T-helper 1 cell treated with Interleukin-12 subunit alpha and Interleukin-12 subunit beta and Interleukin-4 antibody, amounts not matched to agents 30 ng/mL and 1 ng/mL, for 36 hours (primary cell): ENCODE data around the gene SEZ6L. TPM values are rescaled to one million over a fixed set of nuclear protein-coding genes. Genes with fewer than 3 reads are reported as not detected.

Source experiments
- intact Hi-C: fragments of 100-400 bp; cut with micrococcal nuclease; formaldehyde crosslinking; loops from one replicate; pipeline ENCODE4 v1.15.1; 2024
- total RNA-seq: library from RNA; stranded (reverse); gene quantifications from 2 replicates; pipeline ENCODE4 v1.2.3, GENCODE V29; 2022

Gene SEZ6L
- total RNA-seq, 1 donor from 2014 or later, result not detected

GRCh38 chr22:26291940-26292666 is 122.8 kb downstream of the SEZ6L start:
- intact Hi-C loops, result loop anchor here (10.0 kb wide), 3 partner anchors 193 to 727 kb away; partner anchors contain the start of genes GRK3, HPS4 and SRRD

GRCh38 chr22:26292667-26292995 is 123.4 kb downstream of the SEZ6L start:
- intact Hi-C loops, result loop anchor here (10.0 kb wide), 3 partner anchors 192 to 728 kb away; partner anchors contain the start of genes GRK3, HPS4 and SRRD

DNA sequence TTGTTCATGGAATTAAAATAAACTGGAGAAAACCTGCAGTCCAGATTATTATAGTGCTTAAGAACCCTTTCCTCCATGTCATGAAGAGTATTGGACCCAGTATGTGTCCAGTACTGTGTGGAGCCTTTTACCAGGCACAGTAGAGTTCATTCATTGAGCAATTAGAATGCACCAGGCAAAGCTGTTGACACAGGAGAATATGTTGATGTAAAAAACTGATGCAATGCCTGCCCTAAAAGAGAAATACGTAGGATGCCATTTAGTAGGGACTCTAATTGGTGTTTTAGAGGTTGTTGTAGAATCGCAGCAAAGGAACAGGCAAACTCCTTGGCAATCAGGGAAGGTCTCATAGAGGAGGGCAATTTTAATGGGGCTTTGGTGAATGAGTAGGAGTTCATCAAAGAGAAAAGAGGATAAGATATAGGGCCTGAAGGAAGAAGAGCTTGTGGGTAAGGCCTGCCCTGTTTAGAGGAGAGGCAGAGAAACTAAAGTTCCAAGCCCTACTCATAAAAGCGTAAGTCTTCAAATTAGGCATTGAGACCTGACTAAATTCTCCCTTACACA is 126.4 kb downstream of the SEZ6L start:
- intact Hi-C loops, result loop anchor here (2.0 to 10.0 kb wide), 6 partner anchors 133 to 891 kb away; partner anchors contain the start of genes ASPHD2, GRK3, HPS4 and SRRD

DNA sequence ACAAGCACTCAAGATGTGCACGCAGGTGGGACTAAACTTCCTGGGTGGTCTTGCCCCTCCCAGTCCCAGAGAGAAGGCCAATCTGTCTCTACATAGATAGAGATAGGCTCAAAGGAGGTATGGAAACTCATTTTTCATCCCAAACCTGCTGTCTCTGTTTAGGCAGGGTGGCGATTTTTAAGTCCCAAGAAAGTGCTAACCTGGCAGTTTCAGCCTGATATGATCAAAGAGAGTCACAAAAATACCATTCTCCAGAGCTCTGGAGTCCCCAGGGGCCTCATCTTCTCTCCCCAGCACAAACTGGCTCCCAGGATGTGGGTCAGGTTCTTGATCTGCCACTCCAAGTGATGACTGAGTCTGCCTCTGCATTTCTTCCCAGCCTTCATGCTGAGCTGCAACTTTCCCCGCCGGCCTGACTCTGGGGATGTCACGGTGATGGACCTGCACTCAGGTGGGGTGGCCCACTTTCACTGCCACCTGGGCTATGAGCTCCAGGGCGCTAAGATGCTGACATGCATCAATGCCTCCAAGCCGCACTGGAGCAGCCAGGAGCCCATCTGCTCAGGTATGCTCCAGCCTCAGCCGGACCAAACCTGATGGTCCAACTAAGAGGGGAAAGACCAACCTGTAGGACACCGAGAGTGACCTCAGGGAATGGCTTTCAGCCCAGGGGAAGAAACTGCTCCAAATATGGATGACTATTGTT is 129.5 kb downstream of the SEZ6L start:
- intact Hi-C loops, result loop anchor here (10.0 kb wide), 3 partner anchors 186 to 734 kb away; partner anchors contain the start of genes GRK3, HPS4 and SRRD

DNA sequence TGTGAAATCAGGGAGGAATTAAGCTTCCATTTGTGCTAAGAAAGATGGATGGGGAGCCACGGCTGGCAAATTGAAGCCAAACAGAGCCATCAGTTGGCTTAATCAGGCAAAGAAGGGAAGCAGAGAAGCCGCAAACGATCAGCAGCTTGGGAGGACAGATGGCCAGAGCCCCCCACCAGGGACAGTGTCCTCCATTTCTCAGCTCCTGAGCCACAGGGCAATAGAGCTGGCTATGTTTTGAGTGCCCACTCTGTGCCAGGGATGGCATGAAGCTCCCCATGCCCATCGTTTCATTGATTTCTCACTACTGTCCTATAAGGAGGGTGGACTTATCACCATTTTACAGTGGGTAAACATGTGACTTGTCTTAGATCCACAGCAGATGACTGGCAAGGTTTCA is 133.5 kb downstream of the SEZ6L start:
- intact Hi-C loops, result no loop called here

DNA sequence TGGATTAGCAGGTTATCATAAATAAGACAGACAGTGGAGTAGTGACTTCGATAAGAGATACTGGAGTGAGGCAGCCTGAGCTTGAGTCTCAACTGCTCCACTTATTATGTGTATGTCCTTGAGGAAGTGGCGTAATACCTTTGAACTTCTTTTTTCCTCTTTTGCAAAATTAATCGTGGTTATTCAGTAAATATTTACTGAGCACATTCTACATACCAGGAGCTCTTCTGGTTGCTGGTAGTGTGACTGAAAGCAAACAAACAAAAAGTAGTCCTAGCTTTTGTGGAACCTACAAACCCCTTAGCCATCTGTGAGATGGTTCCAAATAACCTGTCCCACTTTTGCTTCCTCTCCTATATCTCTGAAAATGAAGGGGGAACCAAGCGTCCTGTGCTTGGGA is 134.2 kb downstream of the SEZ6L start:
- intact Hi-C loops, result no loop called here

GRCh38 chr22:26304730-26305129 is 135.5 kb downstream of the SEZ6L start:
- intact Hi-C loops, result no loop called here

DNA sequence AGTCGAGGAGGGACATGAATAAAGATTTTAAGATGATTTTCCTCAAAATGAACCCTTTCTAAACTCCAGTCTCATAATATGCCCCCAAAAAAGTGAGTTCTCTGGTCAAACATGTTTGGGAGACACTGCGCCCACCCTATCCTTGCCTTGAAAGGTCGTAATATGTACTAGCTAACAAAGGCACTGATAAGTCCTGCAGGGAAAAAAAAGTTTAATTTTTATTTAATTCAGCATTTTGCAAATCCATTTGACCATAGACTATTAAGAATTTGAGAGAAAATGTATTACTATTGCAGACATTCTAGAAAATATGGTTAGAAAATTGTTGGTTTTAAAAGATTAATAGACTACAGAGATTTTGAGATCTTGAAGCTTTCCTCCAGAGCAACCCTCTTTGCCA is 139.2 kb downstream of the SEZ6L start:
- intact Hi-C loops, result no loop called here

DNA sequence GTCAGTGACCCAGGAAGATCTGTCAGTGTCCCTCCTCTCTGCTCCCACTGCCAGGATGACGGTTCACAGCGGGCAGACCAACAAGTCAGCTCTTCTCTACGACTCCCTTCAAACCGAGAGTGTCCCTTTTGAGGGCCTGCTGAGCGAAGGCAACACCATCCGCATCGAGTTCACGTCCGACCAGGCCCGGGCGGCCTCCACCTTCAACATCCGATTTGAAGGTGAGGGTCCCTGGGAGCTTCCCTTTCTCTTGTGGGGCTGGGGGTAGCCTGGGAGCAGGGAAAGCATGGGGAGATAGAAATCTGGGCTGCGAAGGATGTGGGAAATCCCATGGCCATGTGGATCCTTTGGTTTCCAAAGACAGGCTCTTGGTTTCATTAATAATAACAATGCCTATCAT is 141.4 kb downstream of the SEZ6L start:
- intact Hi-C loops, result no loop called here

DNA sequence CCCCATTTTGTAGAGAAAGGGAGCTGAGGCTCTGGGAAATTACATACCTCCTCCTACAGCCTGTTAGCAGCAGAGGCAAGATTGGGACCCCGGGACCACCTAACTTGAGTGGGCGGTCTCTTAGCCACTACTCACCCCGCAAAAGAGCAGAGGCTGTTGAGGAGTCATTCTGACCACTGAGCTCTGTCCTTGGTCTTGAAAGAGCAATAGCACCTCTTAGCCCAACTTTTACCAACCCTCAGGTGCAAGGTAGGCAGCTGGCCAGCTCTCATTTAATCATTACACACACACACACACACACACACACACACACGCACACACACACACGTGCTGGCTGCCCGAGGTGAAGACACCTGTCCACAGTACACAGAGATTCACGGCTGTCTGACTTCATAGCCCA is 144.0 kb downstream of the SEZ6L start:
- intact Hi-C loops, result no loop called here

- intact Hi-C loops, result no loop called here
These were observed 144.9 kb downstream of the SEZ6L start for GRCh38 chr22:26314171-26314570.

GRCh38 chr22:26314656-26315055 is 145.4 kb downstream of the SEZ6L start:
- intact Hi-C loops, result no loop called here

DNA sequence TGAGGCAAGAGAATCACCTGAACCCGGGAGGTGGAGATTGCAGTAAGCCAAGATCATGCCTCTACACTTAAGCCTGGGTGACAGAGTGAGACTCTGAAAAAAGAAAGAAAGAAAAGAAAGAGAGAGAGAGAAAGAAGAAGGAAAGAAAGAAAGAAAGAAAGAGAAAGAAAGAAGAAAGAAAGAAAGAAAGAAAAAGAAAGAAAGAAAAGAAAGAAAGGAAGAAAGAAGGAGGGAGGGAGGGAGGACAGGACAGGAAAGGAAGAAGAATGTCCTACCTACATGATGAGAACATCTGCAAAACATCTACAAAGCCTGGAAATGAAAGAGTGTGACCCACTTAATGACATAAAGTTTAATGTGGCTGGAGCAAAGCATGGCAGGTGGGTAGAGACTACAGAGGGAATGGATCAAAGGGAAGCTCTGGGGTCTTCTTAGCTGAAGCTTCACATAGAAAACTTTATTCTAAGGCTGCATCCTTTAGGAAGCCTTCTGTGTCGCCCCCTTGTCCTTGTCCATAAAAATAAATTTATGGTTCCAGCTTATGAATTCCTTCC is 147.5 kb downstream of the SEZ6L start:
- intact Hi-C loops, result no loop called here

- intact Hi-C loops, result no loop called here
These were observed 149.7 kb downstream of the SEZ6L start for GRCh38 chr22:26318975-26319374.

DNA sequence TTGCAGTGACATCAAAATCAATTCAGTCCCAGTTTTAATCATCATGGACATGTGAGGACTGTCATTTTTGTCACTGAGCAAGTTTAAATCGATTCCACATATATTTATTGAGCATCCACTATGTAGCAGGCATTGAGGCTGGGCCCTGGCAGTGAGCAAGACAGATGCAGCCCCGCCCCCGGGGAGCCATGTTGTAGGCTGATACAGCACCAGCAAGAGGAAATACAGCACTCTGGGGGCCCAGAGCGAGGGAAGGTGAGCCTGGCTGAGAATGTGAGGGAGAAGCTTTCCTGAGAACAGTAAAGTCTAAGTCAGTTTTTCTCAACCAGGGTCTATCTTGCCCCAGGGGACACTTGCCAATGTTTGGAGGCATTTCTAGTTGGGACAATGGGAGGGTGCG is 151.2 kb downstream of the SEZ6L start:
- intact Hi-C loops, result no loop called here

DNA sequence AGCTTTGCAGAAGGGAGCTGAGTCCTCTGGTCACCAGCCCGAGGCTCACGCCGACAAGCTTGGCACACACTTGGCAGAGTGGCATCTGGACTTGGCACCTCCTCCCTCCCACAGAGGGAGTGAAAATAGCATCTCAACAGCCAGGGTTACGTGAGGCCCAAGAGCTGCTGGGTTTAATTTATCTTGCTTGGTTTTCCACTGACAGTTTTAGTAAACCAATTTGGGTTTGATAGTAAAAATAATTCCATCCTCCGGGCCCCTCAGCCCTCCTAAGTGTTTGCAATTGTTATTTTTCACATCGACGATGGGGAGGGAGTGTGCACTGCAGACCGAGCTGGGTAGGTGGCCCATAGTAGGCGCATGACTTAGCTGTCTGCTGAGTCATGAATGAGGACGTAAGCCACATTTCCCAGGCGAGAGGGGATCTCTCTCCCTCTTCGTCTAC is 152.2 kb downstream of the SEZ6L start:
- intact Hi-C loops, result no loop called here

- intact Hi-C loops, result no loop called here
These were observed 153.1 kb downstream of the SEZ6L start for GRCh38 chr22:26322179-26322905.

GRCh38 chr22:26323013-26323412 is 153.8 kb downstream of the SEZ6L start:
- intact Hi-C loops, result no loop called here

- intact Hi-C loops, result no loop called here
These were observed 154.9 kb downstream of the SEZ6L start for GRCh38 chr22:26324150-26324549.

DNA sequence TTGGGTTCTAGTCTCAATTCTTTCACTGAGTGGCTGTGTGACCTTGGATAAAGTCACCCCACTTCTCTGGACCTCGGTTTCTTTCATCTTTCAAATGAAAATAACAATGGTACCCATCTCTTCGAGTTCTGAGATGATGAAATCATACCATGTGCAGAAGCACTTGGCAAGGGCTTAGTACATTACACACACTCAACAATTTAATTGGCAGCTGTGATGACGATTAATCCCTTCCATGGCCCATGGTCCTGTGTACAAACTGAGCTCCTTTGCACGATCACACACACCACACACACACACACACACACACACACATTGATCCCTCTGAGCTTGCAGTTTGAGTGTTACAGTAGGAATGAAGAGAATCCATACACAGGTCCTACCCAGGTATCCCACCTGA is 156.4 kb downstream of the SEZ6L start:
- intact Hi-C loops, result no loop called here

DNA sequence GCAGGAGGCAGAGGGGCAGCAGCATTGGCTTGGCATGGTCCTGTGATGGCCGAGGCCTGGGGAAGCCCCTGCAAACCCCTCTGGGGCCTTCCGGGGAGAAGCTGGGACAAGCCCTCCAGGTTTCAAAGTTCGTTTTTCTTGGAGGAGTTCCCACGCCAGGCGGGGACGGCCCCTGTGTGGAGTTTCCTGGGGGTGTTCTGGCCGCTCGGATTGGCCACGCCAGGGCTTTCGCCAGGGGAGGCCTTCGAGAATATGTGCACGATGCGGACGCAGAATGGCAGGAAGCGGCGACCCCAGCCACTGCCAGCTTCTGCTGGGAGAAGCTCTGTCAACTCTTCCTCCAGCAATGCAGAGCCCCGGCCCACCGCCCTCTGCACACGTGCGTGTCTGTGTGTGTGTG is 157.5 kb downstream of the SEZ6L start:
- intact Hi-C loops, result no loop called here
